CD4-positive, alpha-beta T cell treated with Interleukin-4 for 4 hours (primary cell): ENCODE data around the gene STKLD1.

ENCODE experiments used
- DNase-seq: peaks from one replicate; pipeline ENCODE4 v3.0.0-alpha.2; 2020

The STKLD1 gene

DNA sequence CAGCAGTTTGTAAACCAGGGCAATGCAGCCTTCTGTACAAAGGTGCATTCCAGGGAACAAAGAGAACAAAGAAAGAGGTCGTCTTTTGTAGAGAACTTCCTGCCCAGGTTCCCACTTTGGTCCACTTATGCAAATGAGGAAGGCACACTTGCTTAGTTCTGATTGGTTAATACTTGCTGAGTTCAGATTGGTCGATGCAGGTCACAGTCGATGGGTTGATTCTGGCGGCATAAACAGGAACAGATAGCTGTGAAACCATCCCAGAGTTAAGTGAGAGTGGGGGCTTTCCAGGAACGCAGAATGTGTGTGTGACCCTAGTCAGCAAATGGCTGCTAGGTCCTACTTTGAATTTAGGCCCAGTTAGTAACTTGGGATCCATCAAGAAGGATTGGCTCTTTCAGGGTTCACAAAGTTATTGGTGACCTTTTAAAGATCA, 44.2 kb downstream of the STKLD1 start:
- peak; percentile 28 for DNase-seq

DNA sequence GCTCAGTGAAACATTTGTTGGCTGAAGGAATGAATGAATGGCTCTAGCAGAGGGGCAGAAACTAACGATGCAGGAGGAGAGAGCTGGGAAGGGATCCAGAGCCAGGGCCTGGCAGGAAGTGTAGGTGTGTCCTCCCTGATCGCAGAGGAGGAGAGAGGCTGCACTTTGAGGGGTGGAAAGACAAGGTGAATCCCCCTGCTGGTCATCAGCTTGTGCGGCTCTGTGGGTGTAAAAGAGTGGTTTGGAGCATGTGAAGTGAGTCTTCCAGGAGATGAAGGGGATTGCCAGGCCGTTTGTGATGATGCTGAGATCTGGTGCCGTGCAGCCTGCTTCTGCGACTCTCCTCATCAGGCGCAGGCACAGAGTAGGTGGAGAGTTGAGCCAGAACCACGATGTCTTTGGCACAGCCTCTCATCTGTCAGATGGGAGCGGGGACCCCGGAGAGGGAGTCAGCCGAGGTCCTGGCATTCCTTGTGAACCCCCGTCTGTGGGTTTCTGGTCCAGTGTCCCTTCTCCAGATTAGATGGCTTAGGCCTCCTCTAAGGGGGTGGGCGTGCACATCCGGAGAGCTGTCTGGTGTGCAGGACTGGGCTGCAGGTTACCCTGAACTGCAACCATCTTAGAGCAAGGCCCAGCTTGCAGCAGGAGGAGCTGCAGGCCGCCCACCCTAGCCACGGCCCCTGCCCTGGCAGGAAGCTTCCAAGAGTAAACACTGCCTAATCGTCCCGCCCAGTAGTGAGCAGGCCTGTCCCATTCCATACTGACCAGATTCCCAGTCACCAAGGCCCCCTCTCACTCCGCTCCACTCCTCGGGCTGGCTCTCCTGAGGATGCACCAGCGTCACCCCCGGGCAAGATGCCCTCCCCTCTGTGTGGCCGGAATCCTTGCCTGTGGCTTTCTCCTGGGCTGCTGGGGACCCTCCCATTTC, 45.7 kb downstream of the STKLD1 start, which contains the start of gene ADAMTS13:
Gene ADAMTS13, plus strand, starts transcription at position 753 of the 928 bp plus-strand sequence. Its CDS starts 77 bp downstream, at position 830.
- peak; percentile 34 for DNase-seq

- DNase-seq, result no peak
Measured at GRCh38 chr9:133423216-133423615, 47.0 kb downstream of the STKLD1 start.

DNA sequence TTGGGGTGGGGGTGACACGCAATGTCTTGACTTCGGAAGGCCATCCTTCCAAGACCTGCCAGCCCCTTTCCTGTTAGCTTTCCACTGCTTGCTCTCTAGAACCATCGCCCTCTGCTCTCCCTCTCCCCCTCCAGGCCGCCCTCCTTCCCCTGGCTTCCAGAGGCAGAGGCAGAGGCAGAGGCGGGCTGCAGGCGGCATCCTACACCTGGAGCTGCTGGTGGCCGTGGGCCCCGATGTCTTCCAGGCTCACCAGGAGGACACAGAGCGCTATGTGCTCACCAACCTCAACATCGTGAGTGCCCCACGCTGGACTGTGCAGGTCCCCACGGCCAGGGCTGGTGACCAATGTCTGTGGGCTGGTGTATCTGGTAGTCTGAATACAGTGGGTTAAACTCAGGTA, 48.0 kb downstream of the STKLD1 start:
- DNase-seq, result no peak

DNA sequence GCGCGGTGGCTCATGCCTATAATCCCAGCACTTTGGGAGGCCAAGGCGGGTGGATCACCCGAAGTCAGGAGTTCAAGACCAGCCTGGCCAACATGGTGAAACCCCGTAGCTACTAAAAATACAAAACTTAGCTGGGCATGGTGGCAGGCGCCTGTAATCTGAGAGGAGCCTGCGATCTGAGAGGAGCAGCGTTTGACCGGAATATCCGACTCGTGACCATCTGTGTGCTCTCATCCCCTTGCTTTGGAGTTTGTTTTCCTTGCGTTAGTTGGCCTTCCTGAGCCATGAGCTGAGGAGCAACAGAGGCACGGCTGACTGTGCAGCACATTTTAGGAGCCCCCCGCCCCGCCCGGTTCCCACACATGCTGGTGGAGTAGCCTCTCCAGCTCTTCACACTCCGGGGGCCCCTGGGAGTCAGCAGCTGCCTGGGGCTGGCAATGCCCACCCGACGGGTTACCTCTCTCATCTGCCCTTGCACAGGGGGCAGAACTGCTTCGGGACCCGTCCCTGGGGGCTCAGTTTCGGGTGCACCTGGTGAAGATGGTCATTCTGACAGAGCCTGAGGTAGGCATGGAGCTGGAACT, 49.0 kb downstream of the STKLD1 start:
- DNase-seq, result no peak

DNA sequence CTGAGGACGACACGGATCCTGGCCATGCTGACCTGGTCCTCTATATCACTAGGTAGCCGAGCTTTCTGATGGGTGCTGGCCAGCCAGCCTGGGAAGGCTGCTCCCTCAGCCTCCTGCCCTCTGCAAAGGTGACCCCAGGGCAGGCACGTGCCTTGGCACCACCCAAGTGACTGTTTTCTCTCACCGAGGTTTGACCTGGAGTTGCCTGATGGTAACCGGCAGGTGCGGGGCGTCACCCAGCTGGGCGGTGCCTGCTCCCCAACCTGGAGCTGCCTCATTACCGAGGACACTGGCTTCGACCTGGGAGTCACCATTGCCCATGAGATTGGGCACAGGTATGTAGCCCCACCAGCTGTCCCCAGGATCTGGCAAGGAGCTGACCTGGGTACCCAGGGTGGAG, 49.8 kb downstream of the STKLD1 start:
- DNase-seq, result no peak

- no peak for DNase-seq
Measured at GRCh38 chr9:133427658-133428348, 51.6 kb downstream of the STKLD1 start.

DNA sequence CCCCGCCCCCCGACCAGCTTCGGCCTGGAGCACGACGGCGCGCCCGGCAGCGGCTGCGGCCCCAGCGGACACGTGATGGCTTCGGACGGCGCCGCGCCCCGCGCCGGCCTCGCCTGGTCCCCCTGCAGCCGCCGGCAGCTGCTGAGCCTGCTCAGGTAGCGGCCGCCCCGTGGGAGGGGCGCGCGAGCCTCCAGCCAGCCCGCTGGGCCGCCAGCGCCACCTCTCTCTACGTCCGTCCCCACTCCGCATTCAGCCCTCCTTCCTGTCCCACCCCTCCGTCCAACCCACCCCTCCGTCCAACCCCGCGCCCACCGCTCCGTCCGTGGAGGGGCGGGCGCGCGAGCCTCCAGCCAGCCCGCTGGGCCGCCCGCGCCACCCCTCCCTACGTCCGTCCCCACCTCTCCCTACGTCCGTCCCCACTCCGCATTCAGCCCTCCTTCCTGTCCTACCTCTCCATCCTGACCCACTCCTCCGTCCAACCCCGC, 52.5 kb downstream of the STKLD1 start:
- no peak for DNase-seq

DNA sequence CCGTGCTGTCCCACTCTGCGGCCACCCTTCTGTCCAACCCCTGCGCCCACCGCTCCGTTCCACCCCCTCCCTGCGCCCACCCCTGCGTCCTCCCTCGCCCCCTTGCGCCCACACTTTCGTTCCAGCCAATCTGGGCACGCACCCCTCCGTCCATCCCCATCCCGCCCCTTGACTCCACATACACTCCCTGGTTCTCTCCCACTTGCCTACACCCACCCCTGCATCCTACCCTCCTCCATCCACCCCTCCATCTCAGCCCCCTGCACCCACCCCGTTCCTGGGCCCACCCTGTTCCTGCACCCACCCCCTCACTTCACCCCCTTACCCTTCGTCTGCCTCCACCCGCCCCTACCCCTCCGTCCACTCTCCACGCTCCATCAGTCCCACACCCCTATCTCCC, 53.0 kb downstream of the STKLD1 start:
- DNase-seq, result no peak

GRCh38 chr9:133429641-133430161, 53.5 kb downstream of the STKLD1 start:
- no peak for DNase-seq

- no peak for DNase-seq
Measured at GRCh38 chr9:133430244-133430643, 54.1 kb downstream of the STKLD1 start.

DNA sequence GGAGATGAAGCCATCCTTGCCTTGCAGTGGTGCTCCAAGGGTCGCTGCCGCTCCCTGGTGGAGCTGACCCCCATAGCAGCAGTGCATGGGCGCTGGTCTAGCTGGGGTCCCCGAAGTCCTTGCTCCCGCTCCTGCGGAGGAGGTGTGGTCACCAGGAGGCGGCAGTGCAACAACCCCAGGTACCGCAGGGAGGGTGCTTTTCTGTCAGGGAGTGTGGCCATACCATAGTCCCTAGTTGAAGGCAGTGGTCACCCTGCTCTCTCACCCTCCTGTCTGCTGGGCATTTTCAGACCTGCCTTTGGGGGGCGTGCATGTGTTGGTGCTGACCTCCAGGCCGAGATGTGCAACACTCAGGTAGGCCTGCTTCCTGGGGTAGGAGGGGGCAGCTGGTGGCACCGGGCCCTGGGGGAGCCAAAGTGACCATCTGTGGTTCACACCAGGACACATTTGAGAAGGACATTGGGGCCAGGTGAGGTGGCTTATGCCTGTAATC, 57.2 kb downstream of the STKLD1 start:
- DNase-seq, result no peak

- DNase-seq, result no peak
Measured at GRCh38 chr9:133436681-133437080, 60.5 kb downstream of the STKLD1 start.

DNA sequence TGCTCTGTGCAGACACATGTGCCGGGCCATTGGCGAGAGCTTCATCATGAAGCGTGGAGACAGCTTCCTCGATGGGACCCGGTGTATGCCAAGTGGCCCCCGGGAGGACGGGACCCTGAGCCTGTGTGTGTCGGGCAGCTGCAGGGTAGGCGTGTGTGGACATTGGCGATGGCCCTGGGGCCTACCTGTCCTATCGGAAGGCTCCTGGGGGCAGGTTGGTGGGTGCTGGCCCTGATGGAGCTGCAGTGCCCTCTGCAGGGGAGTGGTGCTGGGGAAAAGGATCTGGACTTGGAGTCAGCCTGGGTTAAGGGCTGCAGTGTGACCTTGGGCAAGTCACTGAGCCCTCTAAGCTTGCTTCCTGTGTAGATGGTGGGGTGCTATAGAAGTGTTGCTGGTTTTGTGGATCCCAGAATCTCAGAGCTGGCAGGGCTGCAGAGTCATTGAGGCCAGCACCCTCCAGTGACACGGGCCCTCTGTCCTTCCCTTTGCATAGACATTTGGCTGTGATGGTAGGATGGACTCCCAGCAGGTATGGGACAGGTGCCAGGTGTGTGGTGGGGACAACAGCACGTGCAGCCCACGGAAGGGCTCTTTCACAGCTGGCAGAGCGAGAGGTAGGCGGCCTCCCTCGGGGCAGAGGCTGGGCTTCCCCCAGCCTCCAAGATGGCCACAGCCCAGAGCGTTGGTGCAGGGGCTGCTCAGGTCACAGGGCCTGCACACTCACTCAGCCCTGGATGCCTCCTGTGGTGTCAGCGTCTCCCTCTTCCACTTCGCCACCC, 61.8 kb downstream of the STKLD1 start:
- DNase-seq, result no peak

DNA sequence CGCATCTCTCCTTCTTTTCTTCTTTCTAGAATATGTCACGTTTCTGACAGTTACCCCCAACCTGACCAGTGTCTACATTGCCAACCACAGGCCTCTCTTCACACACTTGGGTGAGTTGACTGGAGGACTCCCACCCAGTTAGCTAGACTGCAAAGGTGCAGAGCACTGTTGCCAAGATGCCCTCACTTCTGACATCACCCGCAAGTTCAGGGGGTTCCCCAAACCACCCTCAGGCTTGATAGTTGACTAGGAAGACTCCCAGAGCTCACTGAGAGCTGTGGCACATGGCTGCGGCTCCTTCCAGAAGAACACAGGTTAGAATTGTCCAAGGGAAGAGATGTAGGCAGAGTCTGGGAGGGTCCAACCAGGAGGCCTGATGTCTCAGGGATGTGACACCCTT, 63.2 kb downstream of the STKLD1 start:
- no peak for DNase-seq

GRCh38 chr9:133440874-133441273, 64.7 kb downstream of the STKLD1 start:
- no peak for DNase-seq

DNA sequence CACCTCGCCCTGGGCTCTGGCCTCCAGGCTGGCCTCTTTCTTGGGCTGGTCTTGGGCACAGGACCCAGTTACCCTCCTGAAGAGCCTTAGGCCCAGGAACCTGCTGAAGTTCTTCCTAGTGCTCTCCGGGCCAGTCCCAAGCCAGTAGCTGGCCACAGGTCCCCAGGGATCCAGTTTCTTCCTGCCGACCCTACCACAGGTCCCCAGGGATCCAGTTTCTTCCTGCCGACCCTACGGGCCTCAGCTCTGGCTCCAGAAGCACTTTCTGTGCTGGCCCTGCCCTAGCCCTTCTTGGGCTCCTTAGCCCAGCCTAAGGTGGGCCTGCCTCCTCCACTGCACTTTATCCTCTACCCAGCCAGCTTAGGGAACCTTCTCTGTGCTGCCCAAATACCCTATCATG, 65.4 kb downstream of the STKLD1 start:
- no peak for DNase-seq

DNA sequence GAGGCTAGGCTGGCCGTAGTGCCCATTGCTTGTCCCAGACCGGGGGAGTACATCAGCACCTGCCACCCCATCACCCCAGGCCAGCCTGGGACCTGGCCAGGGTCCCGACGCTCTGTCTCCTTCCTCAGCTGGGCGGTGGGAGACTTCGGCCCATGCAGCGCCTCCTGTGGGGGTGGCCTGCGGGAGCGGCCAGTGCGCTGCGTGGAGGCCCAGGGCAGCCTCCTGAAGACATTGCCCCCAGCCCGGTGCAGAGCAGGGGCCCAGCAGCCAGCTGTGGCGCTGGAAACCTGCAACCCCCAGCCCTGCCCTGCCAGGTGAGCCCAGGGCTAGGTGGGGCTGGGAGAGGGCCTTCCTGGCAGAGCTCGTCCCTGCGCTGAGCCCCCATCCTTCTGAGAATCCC, 67.1 kb downstream of the STKLD1 start:
- no peak for DNase-seq

- DNase-seq, result no peak
Measured at GRCh38 chr9:133443982-133444381, 67.8 kb downstream of the STKLD1 start.

DNA sequence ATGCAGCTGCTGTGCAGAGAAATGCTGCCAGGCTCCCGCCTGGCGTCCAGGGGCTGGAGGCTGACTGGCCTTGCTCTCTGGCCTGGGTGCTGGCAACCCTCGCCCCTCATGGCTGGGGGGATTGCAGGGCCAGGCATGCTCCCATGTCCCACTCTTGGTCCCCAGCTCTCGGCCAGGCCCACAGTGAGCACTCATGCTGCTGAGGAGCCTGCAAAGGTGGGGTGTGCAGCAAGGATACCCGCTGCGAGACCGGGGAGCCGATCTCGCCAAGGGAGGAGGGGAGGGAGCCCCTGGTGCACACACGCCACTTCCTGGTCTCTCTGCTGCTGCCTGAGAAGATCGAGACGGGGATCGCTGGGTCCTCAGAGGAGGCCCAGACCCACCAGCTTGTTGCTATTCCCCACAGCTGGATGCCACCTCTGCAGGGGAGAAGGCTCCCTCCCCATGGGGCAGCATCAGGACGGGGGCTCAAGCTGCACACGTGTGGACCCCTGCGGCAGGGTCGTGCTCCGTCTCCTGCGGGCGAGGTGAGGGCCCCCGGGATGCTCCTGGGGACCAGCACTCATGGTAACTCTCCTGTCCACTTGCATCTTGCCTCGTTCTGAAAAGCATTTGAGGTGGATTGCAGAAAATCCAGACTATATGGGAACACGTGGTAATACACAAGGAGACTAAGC, 69.3 kb downstream of the STKLD1 start:
- no peak for DNase-seq

DNA sequence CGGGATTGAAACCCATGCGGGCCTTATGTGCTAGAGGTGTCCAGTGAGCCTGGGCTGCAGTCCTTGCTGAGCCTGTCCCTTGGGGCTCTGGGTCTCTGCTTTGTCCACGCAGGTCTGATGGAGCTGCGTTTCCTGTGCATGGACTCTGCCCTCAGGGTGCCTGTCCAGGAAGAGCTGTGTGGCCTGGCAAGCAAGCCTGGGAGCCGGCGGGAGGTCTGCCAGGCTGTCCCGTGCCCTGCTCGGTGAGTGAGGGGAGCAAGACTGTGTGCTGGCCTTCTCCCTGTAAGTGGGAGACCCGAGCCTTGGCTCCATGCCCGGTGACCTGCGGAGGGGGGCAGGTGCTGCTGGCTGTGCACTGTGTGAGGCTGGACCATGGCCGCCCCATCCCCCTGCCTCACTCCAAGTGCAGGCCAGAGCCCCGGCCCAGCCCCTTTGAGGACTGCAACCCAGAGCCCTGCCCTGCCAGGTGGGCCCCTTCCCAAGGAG, 72.4 kb downstream of the STKLD1 start:
- no peak for DNase-seq
